Osteocyte (in vitro differentiated cells): ENCODE results near the gene TENM3. TPM values are rescaled to one million over a fixed set of nuclear protein-coding genes. Genes with fewer than 3 reads are reported as not detected.

Experiments used
- DNase-seq: peaks from one replicate; pipeline ENCODE4 v3.0.0; 2021; ENCODE audit warnings: mixed read lengths; ENCODE audit not compliant: unreplicated experiment; ENCODE audit errors: extremely low spot score
- H3K27ac Mint-ChIP-seq: one replicate; pipeline ENCODE4 v1.8.0; 2021; ENCODE audit warnings: mild to moderate bottlenecking, mixed read lengths; ENCODE audit not compliant: unreplicated experiment
- H3K27me3 Mint-ChIP-seq: one replicate; pipeline ENCODE4 v1.8.0; 2021; ENCODE audit warnings: mixed read lengths; ENCODE audit not compliant: unreplicated experiment
- H3K36me3 Mint-ChIP-seq: one replicate; pipeline ENCODE4 v1.8.0; 2021; ENCODE audit warnings: mixed read lengths; ENCODE audit not compliant: unreplicated experiment
- H3K4me1 Mint-ChIP-seq: one replicate; pipeline ENCODE4 v1.8.0; 2021; ENCODE audit warnings: mixed read lengths; ENCODE audit not compliant: unreplicated experiment
- H3K4me3 Mint-ChIP-seq: one replicate; pipeline ENCODE4 v1.8.0; 2021; ENCODE audit warnings: mild to moderate bottlenecking, moderate library complexity, mixed read lengths; ENCODE audit not compliant: unreplicated experiment
- H3K9me3 Mint-ChIP-seq: one replicate; pipeline ENCODE4 v1.8.0; 2021; ENCODE audit warnings: mixed read lengths; ENCODE audit not compliant: unreplicated experiment
- CTCF ChIP-seq: fragments of 200-600 bp; sonication (generic); IDR thresholded peaks from 2 replicates; pipeline ENCODE4 v1.5.0; 2021; ENCODE audit warnings: antibody characterized with exemption, mild to moderate bottlenecking, moderate library complexity
- total RNA-seq: library from RNA; stranded (reverse); gene quantifications from 2 replicates; pipeline ENCODE4 v1.2.1, GENCODE V29; 2021

TENM3 gene
- total RNA-seq, 1 donor from 2014 or later = 78.3 TPM

- H3K4me1 Mint-ChIP-seq = peaks cover 34% of the 10 kb centered on the region
- no peak overlapping the region for H3K27ac Mint-ChIP-seq
- TF ChIP-seq CTCF = no peak
- H3K9me3 Mint-ChIP-seq = peaks cover 7% of the 10 kb centered on the region
- no peaks in the 10 kb centered on the region for H3K27me3 Mint-ChIP-seq
- H3K4me3 Mint-ChIP-seq = no peak overlapping the region
- H3K36me3 Mint-ChIP-seq = peaks cover 17% of the 10 kb centered on the region
- no peak for DNase-seq
These were observed 505.1 kb downstream of the TENM3 start for GRCh38 chr4:182748283-182748682.

GRCh38 chr4:182748949-182749348 is 505.7 kb downstream of the TENM3 start:
- Mint-ChIP-seq H3K4me3 (no peak overlapping the region), H3K36me3 (peaks cover 16% of the 10 kb centered on the region), H3K9me3 (peaks cover 7% of the 10 kb centered on the region), H3K27me3 (no peaks in the 10 kb centered on the region), H3K4me1 (peaks cover 34% of the 10 kb centered on the region), H3K27ac (no peak overlapping the region)
- TF ChIP-seq CTCF = no peak
- no peak for DNase-seq

GRCh38 chr4:182749667-182750167 is 506.5 kb downstream of the TENM3 start:
- no peak overlapping the region for H3K27ac Mint-ChIP-seq

GRCh38 chr4:182752158-182752910 is 509.1 kb downstream of the TENM3 start:
- H3K36me3 Mint-ChIP-seq = peaks cover 13% of the 10 kb centered on the region
- H3K4me1 Mint-ChIP-seq = peaks cover 27% of the 10 kb centered on the region
- peak overlapping the region; percentile 57 for H3K27ac Mint-ChIP-seq
- no peaks in the 10 kb centered on the region for H3K27me3 Mint-ChIP-seq
- DNase-seq = no peak
- H3K4me3 Mint-ChIP-seq = no peak overlapping the region
- no peak for TF ChIP-seq CTCF
- no peaks in the 10 kb centered on the region for H3K9me3 Mint-ChIP-seq

More at GRCh38 chr4:182749667-182750167, 506.5 kb downstream of the TENM3 start:
- Mint-ChIP-seq H3K27me3 (no peaks in the 10 kb centered on the region), H3K4me1 (peaks cover 34% of the 10 kb centered on the region), H3K4me3 (no peak overlapping the region), H3K9me3 (peaks cover 7% of the 10 kb centered on the region), H3K36me3 (peaks cover 18% of the 10 kb centered on the region)
- TF ChIP-seq CTCF = no peak
- no peak for DNase-seq

- Mint-ChIP-seq H3K9me3 (no peaks in the 10 kb centered on the region), H3K36me3 (peaks cover 13% of the 10 kb centered on the region), H3K4me1 (peaks cover 17% of the 10 kb centered on the region), H3K27me3 (no peaks in the 10 kb centered on the region), H3K27ac (no peak overlapping the region), H3K4me3 (no peak overlapping the region)
- no peak for TF ChIP-seq CTCF
- no peak for DNase-seq
These were observed 511.7 kb downstream of the TENM3 start for GRCh38 chr4:182754895-182755294.
